K562 (cell line): ENCODE results near the gene CHST7. TPM values are rescaled to one million over a fixed set of nuclear protein-coding genes. Genes with fewer than 3 reads are reported as not detected.

Experiments used
- CC2D1A ChIP-seq: fragments of 450-650 bp; IDR thresholded peaks from 2 replicates; pipeline ENCODE4 v1.6.1; 2017; ENCODE audit warnings: mild to moderate bottlenecking
- CHCHD3 ChIP-seq: fragments of 250-450 bp; sonication (Bioruptor Pico); IDR thresholded peaks from 2 replicates; pipeline ENCODE4 v2.1.2; 2022; ENCODE audit warnings: mild to moderate bottlenecking
- FUS ChIP-seq: fragments of 200-400 bp; formaldehyde crosslinking; optimal IDR thresholded peaks from 2 replicates; pipeline ENCODE3; 2017; ENCODE audit warnings: low read depth, low read length
- HMG20A ChIP-seq: fragments of 450-650 bp; formaldehyde crosslinking; conservative IDR thresholded peaks from 2 replicates; pipeline ENCODE4 v1.4.0; 2020; ENCODE audit warnings: mild to moderate bottlenecking, mixed read lengths
- ILK ChIP-seq: fragments of 450-650 bp; IDR thresholded peaks from 2 replicates; pipeline ENCODE4 v1.6.1; 2016; ENCODE audit warnings: missing genetic modification characterization, low read depth, mild to moderate bottlenecking, missing compliant biosample characterization, moderate library complexity, borderline replicate concordance
- MAX ChIP-seq: sonication (generic); formaldehyde crosslinking; IDR thresholded peaks from 2 replicates; pipeline ENCODE4 v1.9.0; 2022; ENCODE audit warnings: mild to moderate bottlenecking, missing genetic modification reagents
- MBD2 ChIP-seq: sonication (generic); IDR thresholded peaks from 2 replicates; pipeline ENCODE4 v1.6.1; 2016; ENCODE audit warnings: low read depth, borderline replicate concordance
- NEUROD1 ChIP-seq: fragments of 150-350 bp; IDR thresholded peaks from 2 replicates; pipeline ENCODE4 v1.6.1; 2014; ENCODE audit warnings: borderline replicate concordance, low read length, low read depth; ENCODE audit not compliant: partially characterized antibody
- NR0B1 ChIP-seq: fragments of 450-650 bp; IDR thresholded peaks from one replicate; pipeline ENCODE4 v1.6.1; 2018; ENCODE audit warnings: mild to moderate bottlenecking, moderate library complexity; ENCODE audit not compliant: partially characterized antibody
- NRF1 ChIP-seq, 2 experiments: fragments of 450-650 bp; IDR thresholded peaks in 1 of 2; conservative IDR thresholded peaks in 1 of 2; 2 replicates each; pipeline ENCODE4 v1.6.1; 2014; ENCODE audit warnings: mild to moderate bottlenecking in 2 of 2
- SIN3B ChIP-seq: fragments of 450-650 bp; IDR thresholded peaks from 2 replicates; pipeline ENCODE4 v1.6.1; 2017; ENCODE audit warnings: low read depth, mild to moderate bottlenecking, moderate library complexity
- SPI1 ChIP-seq: IDR thresholded peaks from 2 replicates; pipeline ENCODE4 v1.6.1; 2011; ENCODE audit warnings: low read depth, low read length, control low read depth, borderline replicate concordance
- STAT5A ChIP-seq: IDR thresholded peaks from 2 replicates; pipeline ENCODE4 v1.6.1; 2012; ENCODE audit warnings: low read length, inconsistent platforms, borderline replicate concordance
- TAF7 ChIP-seq: fragments of 450-650 bp; IDR thresholded peaks from 2 replicates; pipeline ENCODE4 v1.6.1; 2016; ENCODE audit warnings: missing genetic modification characterization, missing compliant biosample characterization
- THAP12 ChIP-seq: fragments of 250-450 bp; sonication (Bioruptor Pico); IDR thresholded peaks from 2 replicates; pipeline ENCODE4 v1.9.0; 2021; ENCODE audit warnings: mild to moderate bottlenecking, inconsistent platforms
- ZBTB1 ChIP-seq: sonication (generic); formaldehyde crosslinking; IDR thresholded peaks from 2 replicates; pipeline ENCODE4 v1.8.1; 2023; ENCODE audit warnings: missing genetic modification reagents, low read depth, mild to moderate bottlenecking, borderline replicate concordance
- ZFPM2 ChIP-seq: fragments of 250-450 bp; sonication (Bioruptor Pico); IDR thresholded peaks from 2 replicates; pipeline ENCODE4 v1.5.1; 2022; ENCODE audit warnings: mild to moderate bottlenecking
- ZMIZ1 ChIP-seq, 2 experiments: fragments of 150-350 bp in 1 of 2; IDR thresholded peaks; 2 replicates each; pipeline ENCODE4 v1.6.1; 2012 to 2016; ENCODE audit warnings: low read depth in 2 of 2, low read length in 2 of 2, mild to moderate bottlenecking in 1 of 2, moderate library complexity in 1 of 2
- ZNF408 ChIP-seq: fragments of 250-450 bp; sonication (Bioruptor Pico); IDR thresholded peaks from 2 replicates; pipeline ENCODE4 v1.4.0; 2020; ENCODE audit warnings: low read depth, mild to moderate bottlenecking, moderate library complexity
- ZNF41 ChIP-seq: fragments of 250-450 bp; sonication (Bioruptor Pico); conservative IDR thresholded peaks from 2 replicates; pipeline ENCODE4 v1.4.0; 2020; ENCODE audit warnings: mild to moderate bottlenecking
- polyA plus RNA-seq, 8 experiments: library from polyadenylated mRNA; depleted of rRNA in 4 of 8; stranded (reverse) in 5 of 8; unstranded in 3 of 8; fragments of >200 nt; fragmentation: Nextera tagmentation in 2 of 8; fragmentation: Illumina TruSeq in 1 of 8; extraction: Ambion mirVana in 2 of 8; extraction: Trizol in 1 of 8; gene quantifications; 2 replicates each; pipeline versions ENCODE4 v1.2.1 to v1.2.3, GENCODE V29; 2011 to 2014; ENCODE audit warnings: inconsistent platforms in 1 of 8, missing spikeins in 1 of 8
- total RNA-seq, 7 experiments: library from RNA; depleted of rRNA in 6 of 7; stranded (reverse); fragments of >200 nt in 6 of 7; fragmentation: Illumina TruSeq in 2 of 7; extraction: Trizol in 2 of 7; gene quantifications; 2 replicates each; pipeline versions ENCODE4 v1.2.1 to v1.2.3, GENCODE V29; 2011 to 2021; ENCODE audit warnings: low replicate concordance in 1 of 7

Gene CHST7
- total and polyA plus RNA-seq, 9 of the 15 experiments (the other 6 are each of a cell fraction or from before 2014, with no cell fraction given): 0.04 to 0.41 (median 0.09) TPM; not detected in 2

- no peak for TF ChIP-seq ZMIZ1 (IDR thresholded peaks at IDR 0.05; ENCODE audit: low read depth in 2 of 2, low read length in 2 of 2)
- TF ChIP-seq FUS: no peak
- no peak for TF ChIP-seq ILK (tag)
- TF ChIP-seq STAT5A: no peak
- TF ChIP-seq MAX (CRISPR knock-in tag): peak; percentile 32; the same call in 1 of the 2 replicates
- TF ChIP-seq CC2D1A: no peak
- TF ChIP-seq NEUROD1: no peak
- TF ChIP-seq CHCHD3 (CRISPR knock-in tag): no peak
- no peak for TF ChIP-seq NR0B1
- no peak for TF ChIP-seq MBD2
- peak; percentile 96 for TF ChIP-seq NRF1 (conservative IDR thresholded peaks at IDR 0.05 in 1 of 2, IDR thresholded peaks at IDR 0.05 in 1 of 2)
- TF ChIP-seq ZBTB1 (CRISPR knock-in tag): no peak
- no peak for TF ChIP-seq ZNF408
- TF ChIP-seq HMG20A (CRISPR knock-in tag): no peak
- no peak for TF ChIP-seq ZFPM2 (CRISPR knock-in tag)
- TF ChIP-seq THAP12 (CRISPR knock-in tag): no peak
- no peak for TF ChIP-seq ZNF41 (CRISPR knock-in tag)
- TF ChIP-seq SPI1: 0 out of 2 replicates have a peak, but pooled peaks have one; percentile 47
- TF ChIP-seq TAF7: no peak
- no peak for TF ChIP-seq SIN3B
These were observed 28.2 kb upstream of the CHST7 start, which contains the start of gene ZNF674 (continued) for GRCh38 chrX:46545111-46546005.
